HEK293 (cell line): ENCODE data around the gene LYPLA2.

Source experiments
- KLF16 ChIP-seq: fragments of 450-650 bp; formaldehyde crosslinking; IDR thresholded peaks from 2 replicates; pipeline ENCODE4 v1.5.1; 2017; ENCODE audit warnings: missing biosample characterization, missing genetic modification characterization
- KLF17 ChIP-seq: fragments of 450-650 bp; formaldehyde crosslinking; IDR thresholded peaks from 2 replicates; pipeline ENCODE4 v1.5.1; 2016; ENCODE audit warnings: missing biosample characterization, missing genetic modification characterization
- OSR2 ChIP-seq: fragments of 450-650 bp; formaldehyde crosslinking; IDR thresholded peaks from 2 replicates; pipeline ENCODE4 v1.5.1; 2016; ENCODE audit warnings: missing biosample characterization, missing genetic modification characterization
- PRDM4 ChIP-seq: fragments of 450-650 bp; formaldehyde crosslinking; IDR thresholded peaks from 2 replicates; pipeline ENCODE4 v1.5.1; 2017; ENCODE audit warnings: missing biosample characterization, missing genetic modification characterization
- REST ChIP-seq: fragments of 450-650 bp; formaldehyde crosslinking; IDR thresholded peaks from 2 replicates; pipeline ENCODE4 v1.5.1; 2016; ENCODE audit warnings: missing biosample characterization, missing genetic modification characterization
- SCRT2 ChIP-seq: fragments of 450-650 bp; formaldehyde crosslinking; IDR thresholded peaks from 2 replicates; pipeline ENCODE4 v1.5.1; 2016; ENCODE audit warnings: missing biosample characterization, missing genetic modification characterization
- SP7 ChIP-seq: fragments of 450-650 bp; formaldehyde crosslinking; IDR thresholded peaks from 2 replicates; pipeline ENCODE4 v1.5.1; 2016; ENCODE audit warnings: missing biosample characterization, missing genetic modification characterization
- ZBTB11 ChIP-seq: fragments of 450-650 bp; formaldehyde crosslinking; conservative IDR thresholded peaks from 2 replicates; pipeline ENCODE4 v1.5.1; 2016; ENCODE audit warnings: low read depth, missing biosample characterization, missing genetic modification characterization
- ZFP37 ChIP-seq: fragments of 450-650 bp; formaldehyde crosslinking; IDR thresholded peaks from 2 replicates; pipeline ENCODE4 v1.5.1; 2016; ENCODE audit warnings: missing biosample characterization, missing genetic modification characterization
- ZNF146 ChIP-seq: fragments of 450-650 bp; formaldehyde crosslinking; IDR thresholded peaks from 2 replicates; pipeline ENCODE4 v1.5.1; 2016; ENCODE audit warnings: missing biosample characterization, missing genetic modification characterization
- ZNF221 ChIP-seq: fragments of 450-650 bp; formaldehyde crosslinking; IDR thresholded peaks from 2 replicates; pipeline ENCODE4 v1.5.1; 2017; ENCODE audit warnings: missing biosample characterization, missing genetic modification characterization, borderline replicate concordance
- ZNF239 ChIP-seq: fragments of 450-650 bp; formaldehyde crosslinking; IDR thresholded peaks from 2 replicates; pipeline ENCODE4 v1.5.1; 2016; ENCODE audit warnings: missing biosample characterization, missing genetic modification characterization
- ZNF324 ChIP-seq: fragments of 450-650 bp; formaldehyde crosslinking; IDR thresholded peaks from 2 replicates; pipeline ENCODE4 v1.5.1; 2016; ENCODE audit warnings: missing biosample characterization, missing genetic modification characterization
- ZNF37A ChIP-seq: fragments of 450-650 bp; IDR thresholded peaks from 2 replicates; pipeline ENCODE4 v1.5.1; 2018; ENCODE audit warnings: missing biosample characterization, missing genetic modification characterization
- ZNF391 ChIP-seq: fragments of 450-650 bp; formaldehyde crosslinking; IDR thresholded peaks from 2 replicates; pipeline ENCODE4 v1.5.1; 2016; ENCODE audit warnings: low read depth, missing biosample characterization, missing genetic modification characterization, borderline replicate concordance
- ZNF48 ChIP-seq: fragments of 450-650 bp; formaldehyde crosslinking; IDR thresholded peaks from 2 replicates; pipeline ENCODE4 v1.5.1; 2016; ENCODE audit warnings: missing biosample characterization, missing genetic modification characterization
- ZNF560 ChIP-seq: fragments of 450-650 bp; formaldehyde crosslinking; IDR thresholded peaks from 2 replicates; pipeline ENCODE4 v1.5.1; 2017; ENCODE audit warnings: missing biosample characterization, missing genetic modification characterization, borderline replicate concordance
- ZNF623 ChIP-seq: fragments of 450-650 bp; formaldehyde crosslinking; IDR thresholded peaks from 2 replicates; pipeline ENCODE4 v1.5.1; 2016; ENCODE audit warnings: missing biosample characterization, missing genetic modification characterization
- ZNF629 ChIP-seq: fragments of 450-650 bp; formaldehyde crosslinking; IDR thresholded peaks from 2 replicates; pipeline ENCODE4 v1.5.1; 2017; ENCODE audit warnings: missing biosample characterization, missing genetic modification characterization
- ZNF639 ChIP-seq: fragments of 450-650 bp; formaldehyde crosslinking; IDR thresholded peaks from 2 replicates; pipeline ENCODE4 v1.5.1; 2016; ENCODE audit warnings: missing biosample characterization, missing genetic modification characterization
- ZNF692 ChIP-seq: fragments of 450-650 bp; formaldehyde crosslinking; IDR thresholded peaks from 2 replicates; pipeline ENCODE4 v1.5.1; 2016; ENCODE audit warnings: missing biosample characterization, missing genetic modification characterization
- ZSCAN18 ChIP-seq: fragments of 450-650 bp; formaldehyde crosslinking; IDR thresholded peaks from 2 replicates; pipeline ENCODE4 v1.5.1; 2016; ENCODE audit warnings: missing biosample characterization, missing genetic modification characterization

Gene LYPLA2

GRCh38 chr1:23790696-23791515 lies at the start of gene LYPLA2 (continued):
- TF ChIP-seq PRDM4 (tag by site-specific recombination) (no peak), KLF17 (no peak), ZNF391 (tag by site-specific recombination) (no peak), ZNF221 (tag by site-specific recombination) (no peak), ZNF48 (no peak), SP7 (tag by site-specific recombination) (no peak), REST (tag by site-specific recombination) (peak; percentile 72; the same call in 1 of the 2 replicates), OSR2 (tag by site-specific recombination) (peak; percentile 54; the same call in 1 of the 2 replicates), KLF16 (tag by site-specific recombination) (peak; percentile 42; the same call in 1 of the 2 replicates), ZNF324 (tag by site-specific recombination) (no peak), ZBTB11 (tag by site-specific recombination) (peak; percentile 98), ZSCAN18 (tag by site-specific recombination) (no peak), ZFP37 (tag by site-specific recombination) (no peak), ZNF239 (tag by site-specific recombination) (no peak), ZNF629 (tag by site-specific recombination) (peak; percentile 73), ZNF639 (tag by site-specific recombination) (no peak), ZNF692 (no peak), ZNF623 (tag by site-specific recombination) (no peak), ZNF560 (no peak), ZNF37A (tag by site-specific recombination) (no peak), SCRT2 (tag by site-specific recombination) (no peak), ZNF146 (no peak)
